Right ventricle myocardium inferior (tissue), 1 donor: ENCODE data around the gene WBP1L. TPM values are rescaled to one million over a fixed set of nuclear protein-coding genes. Genes with fewer than 3 reads are reported as not detected.

ENCODE experiments used
- ATAC-seq: fragments of 200-7000 bp; cut with Tn5 transposase; one replicate; pipeline ENCODE4 v1.9.1; 2020; ENCODE audit warnings: mild to moderate bottlenecking, moderate library complexity
- DNase-seq: peaks from one replicate; pipeline ENCODE4 v3.0.0; 2021; ENCODE audit errors: missing footprints
- intact Hi-C: fragments of 100-400 bp; cut with DNase I; formaldehyde crosslinking; loops from one replicate; pipeline ENCODE4 v1.11.0; 2022
- total RNA-seq: library from RNA; stranded (reverse); fragmentation: NEBNext Ultra II Directional; extraction: Animal tissue kit (Norgen Biotek cat#: 25700); gene quantifications from one replicate; pipeline ENCODE4 v1.2.1, GENCODE V29; 2021
- donor health status: DM: no; HTN: yes; CAD: no; lungs with severe emphysema.

Gene WBP1L
- total RNA-seq, 1 donor from 2014 or later: 25.9 TPM

DNA sequence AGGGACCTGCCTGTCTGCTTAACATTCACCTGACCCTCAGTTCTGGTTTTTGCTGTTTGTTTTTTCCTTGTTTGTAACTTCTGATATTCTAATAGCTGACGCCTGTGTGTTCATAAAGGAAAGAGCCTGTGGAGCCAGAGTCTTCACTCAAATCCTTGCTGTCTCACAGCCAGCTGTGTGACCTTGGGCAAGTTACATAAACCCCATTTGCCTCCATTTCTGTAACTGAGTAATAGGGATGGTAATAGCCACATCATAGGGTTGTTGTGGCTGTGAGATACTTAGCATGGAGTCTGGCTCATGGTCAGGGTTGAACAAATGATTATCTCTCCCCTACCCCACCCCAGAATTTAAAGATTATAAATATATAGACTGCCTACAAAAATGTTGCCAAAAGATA is 27.0 kb downstream of the WBP1L start:
- no peak for DNase-seq
- intact Hi-C loops: loop anchor here (10.0 kb wide), 1 partner anchor 126 kb away; the partner anchor contains the start of gene TRIM8
- no peak for ATAC-seq

GRCh38 chr10:102773320-102773719 is 29.6 kb downstream of the WBP1L start:
- no peak for DNase-seq
- ATAC-seq: no peak
- intact Hi-C loops: loop anchor here (10.0 kb wide), 1 partner anchor 129 kb away; the partner anchor contains the start of gene TRIM8

DNA sequence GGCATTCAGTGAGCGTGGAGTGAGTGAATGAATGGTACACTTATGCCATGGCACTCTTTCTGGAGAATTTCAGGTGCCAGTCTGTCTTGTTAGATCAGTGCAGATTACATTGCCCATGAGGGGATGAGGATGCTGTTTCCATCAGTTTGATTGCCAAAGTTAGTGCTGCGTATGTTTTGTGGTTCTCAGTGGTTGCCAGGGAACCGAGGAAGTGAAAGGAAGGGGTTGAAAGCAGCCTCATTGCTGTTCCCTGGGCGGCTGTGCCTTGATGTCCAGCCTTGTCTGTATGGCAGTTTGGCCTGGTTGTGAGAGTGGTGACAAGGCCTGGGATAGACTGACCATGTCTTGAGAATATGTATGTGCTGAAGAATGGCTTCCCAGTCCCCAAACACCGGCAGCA is 30.2 kb downstream of the WBP1L start:
- no peak for ATAC-seq
- intact Hi-C loops: loop anchor here (2.0 to 10.0 kb wide), 2 partner anchors 29 to 129 kb away; partner anchors contain the start of gene TRIM8
- DNase-seq: peak; percentile 76

DNA sequence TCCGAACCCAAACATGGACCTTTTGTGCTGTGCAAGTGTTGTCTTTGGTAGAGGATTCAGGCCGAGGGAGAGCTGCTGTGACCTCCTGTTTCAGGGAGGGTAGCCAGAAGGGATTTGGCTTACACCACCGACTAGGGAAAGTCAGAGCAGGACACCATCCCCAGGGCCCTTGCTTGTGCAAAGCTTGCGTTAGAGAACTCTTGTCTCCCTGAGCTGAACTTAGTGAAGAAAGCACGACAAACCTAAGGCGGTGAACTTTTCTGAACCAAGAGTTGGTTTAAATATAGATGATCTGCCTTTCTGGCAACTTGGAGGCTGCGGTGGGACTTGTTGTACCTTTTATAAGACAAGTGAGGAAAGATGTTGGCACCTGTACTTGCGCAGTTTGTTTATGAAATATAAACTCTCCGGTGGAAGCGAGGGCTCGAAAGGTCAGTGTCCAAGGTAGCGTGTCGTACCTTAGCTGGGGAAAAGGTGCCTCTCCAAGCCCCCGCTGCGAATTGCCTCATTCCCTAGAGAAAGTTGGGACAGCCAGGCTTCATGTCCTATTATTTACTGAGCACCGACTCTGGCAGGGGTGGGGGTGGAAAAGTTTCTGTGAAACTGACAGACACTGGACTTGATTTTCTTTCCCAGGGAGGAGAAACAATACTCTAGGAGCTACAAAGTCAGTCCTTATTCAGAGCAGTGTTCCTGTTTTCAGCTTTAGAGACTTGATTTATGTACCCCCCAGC is 31.6 kb downstream of the WBP1L start:
- DNase-seq: peak; percentile 77
- peak; percentile 71 for ATAC-seq
- intact Hi-C loops: loop anchor here (2.0 to 10.0 kb wide), 3 partner anchors 31 to 131 kb away; partner anchors contain the start of gene TRIM8

GRCh38 chr10:102775935-102776669 is 32.4 kb downstream of the WBP1L start:
- DNase-seq: peak; percentile 89
- intact Hi-C loops: loop anchor here (1.0 to 10.0 kb wide), 4 partner anchors 20 to 131 kb away; partner anchors contain the start of gene TRIM8
- peak; percentile 77 for ATAC-seq

DNA sequence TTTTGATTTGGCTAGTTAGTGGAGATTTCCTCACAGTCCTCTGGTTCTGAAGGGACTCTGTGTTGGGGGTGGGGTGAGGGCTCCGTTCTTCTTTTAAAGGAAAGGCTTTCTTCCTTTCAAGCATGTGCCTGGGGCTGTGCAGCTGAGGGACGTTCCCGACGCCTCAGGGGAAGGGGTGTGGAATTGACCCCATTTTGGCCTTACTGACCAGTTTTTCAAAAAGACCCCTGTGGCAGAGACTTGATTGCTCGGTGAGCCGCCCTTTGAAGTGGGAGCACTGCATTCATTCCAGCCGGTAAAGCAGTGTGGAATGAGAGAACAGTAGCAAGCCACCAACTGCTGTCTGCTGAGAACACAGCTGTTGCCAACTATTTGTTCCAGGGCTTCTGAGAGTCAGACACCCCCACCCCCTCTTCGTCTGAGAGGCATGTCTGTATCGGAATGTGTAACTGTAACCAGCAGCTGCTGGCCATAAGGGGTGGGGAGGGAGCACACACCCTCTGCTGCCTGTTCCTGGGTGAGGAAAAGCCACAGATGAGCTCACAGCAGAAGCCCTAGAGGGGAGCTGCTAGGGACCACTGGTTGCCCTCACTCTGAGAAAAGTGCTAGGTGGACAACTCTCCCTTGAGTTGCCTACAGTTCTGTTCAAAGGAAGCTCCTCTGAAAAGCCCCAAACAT is 33.2 kb downstream of the WBP1L start:
- ATAC-seq (peak; percentile 87), DNase-seq (peak; percentile 85)
- intact Hi-C loops: loop anchor here (1.0 to 10.0 kb wide), 3 partner anchors 19 to 132 kb away; partner anchors contain the start of gene TRIM8

GRCh38 chr10:102777711-102778453 is 34.1 kb downstream of the WBP1L start:
- ATAC-seq (no peak), DNase-seq (no peak)
- intact Hi-C loops: loop anchor here (5.0 to 10.0 kb wide), 2 partner anchors 39 to 133 kb away; partner anchors contain the start of gene TRIM8

GRCh38 chr10:102778781-102779180 is 35.0 kb downstream of the WBP1L start:
- intact Hi-C loops: loop anchor here (5.0 to 10.0 kb wide), 2 partner anchors 39 to 134 kb away; partner anchors contain the start of gene TRIM8

DNA sequence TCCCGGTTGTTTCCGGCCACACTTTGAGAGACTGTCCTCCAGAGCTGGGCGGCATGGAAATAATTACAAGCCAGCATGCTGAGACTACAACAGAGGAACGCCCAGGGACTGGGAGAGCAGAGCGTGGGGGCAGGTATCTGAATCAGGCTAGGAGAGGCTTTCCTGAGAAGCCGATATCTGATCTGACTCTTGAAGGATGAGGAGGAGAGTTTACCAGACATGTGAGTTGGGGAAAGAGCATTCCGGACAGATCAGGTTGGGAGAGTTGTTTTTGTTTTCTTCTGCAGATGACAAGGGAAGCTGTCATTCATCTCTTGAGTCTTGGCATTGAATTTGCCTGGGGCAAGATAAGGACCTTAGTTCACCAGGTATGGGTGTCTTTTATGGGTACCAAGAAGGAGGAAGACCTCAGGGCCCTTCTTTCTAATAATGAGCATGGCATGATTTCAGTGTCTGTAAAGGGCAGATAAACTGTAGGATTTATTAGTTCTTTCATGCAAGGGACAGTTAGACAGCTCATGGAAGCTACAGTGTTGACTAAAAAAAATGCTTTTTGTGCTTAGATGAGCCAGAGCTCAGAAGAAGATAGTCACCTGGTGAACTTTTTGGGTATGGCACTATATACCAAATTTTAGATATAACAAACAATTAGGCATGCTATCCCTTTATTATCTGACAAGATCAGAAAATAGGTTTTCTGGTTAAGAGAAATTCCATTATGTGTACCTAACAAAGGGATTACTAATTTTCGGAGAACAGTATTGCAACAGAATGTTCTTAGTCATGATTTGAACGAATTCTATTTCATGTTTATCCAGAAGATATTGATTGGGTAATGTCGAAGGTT is 36.2 kb downstream of the WBP1L start:
- intact Hi-C loops: loop anchor here (5.0 to 10.0 kb wide), 2 partner anchors 37 to 135 kb away; partner anchors contain the start of gene TRIM8
- ATAC-seq: no peak
- DNase-seq: no peak

More at GRCh38 chr10:102778781-102779180, 35.0 kb downstream of the WBP1L start:
- ATAC-seq: no peak
- DNase-seq: no peak

GRCh38 chr10:102780527-102780808 is 36.7 kb downstream of the WBP1L start:
- DNase-seq (no peak), ATAC-seq (no peak)
- intact Hi-C loops: no loop called here

- intact Hi-C loops: no loop called here
- ATAC-seq (no peak), DNase-seq (no peak)
Observed at GRCh38 chr10:102781090-102781920, 37.6 kb downstream of the WBP1L start.

DNA sequence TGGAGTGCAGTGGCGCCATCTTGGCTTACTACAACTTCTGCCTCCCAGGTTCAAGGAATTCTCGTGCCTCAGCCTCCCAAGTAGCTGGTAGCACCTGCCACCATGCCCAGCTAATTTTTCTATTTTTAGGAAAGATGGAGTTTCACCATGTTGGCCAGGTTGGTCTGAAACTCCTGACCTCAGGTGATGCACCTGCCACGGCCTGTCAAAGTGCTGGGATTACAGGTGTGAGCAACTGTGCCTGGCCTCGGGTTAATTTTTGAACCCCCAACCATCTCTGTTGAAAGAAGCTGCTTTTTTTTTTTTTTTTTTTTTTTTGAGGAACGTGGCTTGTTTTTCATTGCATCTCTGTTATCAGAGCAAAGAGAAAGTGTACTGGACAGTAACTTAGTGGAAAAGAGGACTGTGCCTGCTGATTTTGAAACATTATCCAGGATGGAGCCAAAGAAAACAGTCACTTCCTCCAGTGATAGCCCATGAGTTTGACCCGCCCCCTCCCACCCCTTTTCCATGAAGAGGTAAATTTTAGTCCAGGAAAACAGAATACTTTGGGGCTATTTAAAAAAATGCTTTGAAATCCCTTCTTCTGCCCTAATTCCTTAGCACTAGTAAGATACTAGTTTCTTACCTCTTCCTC is 38.3 kb downstream of the WBP1L start:
- ATAC-seq (peak; percentile 50), DNase-seq (no peak)
- intact Hi-C loops: no loop called here

DNA sequence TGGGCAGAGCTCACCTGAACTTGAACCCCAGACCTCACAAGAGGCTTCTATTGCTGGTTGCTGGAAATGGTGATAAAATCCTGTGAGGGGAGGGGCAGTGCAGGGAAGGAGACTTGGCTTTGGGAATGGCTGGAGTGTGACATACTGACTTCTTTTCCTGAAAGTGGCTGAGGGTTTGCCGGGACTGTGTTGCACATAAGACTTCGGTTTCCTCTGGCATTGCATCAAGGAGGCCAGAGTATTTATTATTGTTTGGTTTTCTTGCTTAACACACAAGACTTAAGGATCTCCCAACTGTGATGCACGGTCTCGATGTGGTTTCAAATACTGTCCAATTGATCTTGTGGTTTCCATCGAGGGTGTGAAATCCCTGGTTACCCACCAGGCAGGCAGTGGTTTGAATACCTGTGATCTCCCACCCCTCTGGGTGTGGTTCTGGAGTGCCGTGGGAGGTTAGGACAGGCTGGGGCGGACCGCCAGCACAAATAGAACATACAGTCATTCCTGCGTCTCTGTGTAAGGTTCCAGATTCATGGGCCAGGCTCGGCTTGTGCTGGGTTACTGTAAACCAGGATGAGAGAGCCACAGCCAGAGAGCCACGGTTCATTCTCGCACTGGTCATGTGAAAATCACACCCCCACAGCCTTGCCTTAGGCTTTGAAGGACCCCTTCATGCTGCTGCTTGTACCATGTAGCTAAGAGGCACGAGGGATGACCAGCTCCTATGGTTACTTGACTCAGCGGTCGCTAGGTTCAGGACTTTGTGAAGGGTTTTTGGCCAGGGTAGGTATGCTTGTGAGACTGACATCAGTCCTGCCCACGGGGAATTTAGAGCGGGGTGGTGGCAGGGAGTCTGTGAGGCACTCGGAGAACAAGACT is 39.2 kb downstream of the WBP1L start:
- intact Hi-C loops: no loop called here
- DNase-seq (peak; percentile 76), ATAC-seq (peak; percentile 77)

- no peak for DNase-seq
- ATAC-seq: peak; percentile 14
- intact Hi-C loops: no loop called here
Observed at GRCh38 chr10:102783568-102783967, 39.8 kb downstream of the WBP1L start.

- intact Hi-C loops: no loop called here
- ATAC-seq: peak; percentile 8
- no peak for DNase-seq
Observed at GRCh38 chr10:102785818-102786217, 42.1 kb downstream of the WBP1L start.
